ENCODE data around the gene RRP8.

The RRP8 gene

DNA sequence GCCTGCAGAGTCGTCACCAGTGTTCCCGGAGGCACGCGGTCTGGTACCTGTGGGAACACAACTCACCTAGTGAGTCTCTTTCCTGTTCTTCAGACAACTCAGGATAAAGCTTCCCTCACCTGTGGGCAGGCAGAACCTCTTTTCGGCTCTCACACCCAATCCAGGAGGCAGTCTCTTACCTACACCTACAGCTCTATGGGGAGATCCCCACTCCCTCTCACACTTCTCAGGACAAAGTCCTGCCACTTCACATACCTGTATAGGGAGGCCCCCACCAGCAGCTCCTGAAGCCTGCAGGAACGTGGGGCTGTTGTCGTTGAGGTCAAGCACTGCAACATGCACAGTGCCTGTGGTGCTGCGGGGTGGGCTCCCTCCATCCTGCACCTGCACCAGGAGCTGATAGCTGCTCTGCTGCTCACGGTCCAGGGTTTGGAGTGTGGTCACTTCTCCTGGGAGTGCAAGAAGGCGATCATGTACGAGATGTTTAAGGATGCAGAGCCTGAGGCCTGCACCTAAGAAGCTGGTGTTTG, 28.0 kb upstream of the RRP8 start:
- no peaks in the 10 kb centered on the region for H3K27me3 ChIP-seq (ENCODE audit: low read depth, low read length)
- H3K4me1 ChIP-seq (ENCODE audit: control insufficient read depth in 1 of 2, insufficient read depth in 2 of 2, low read length in 2 of 2), result peaks cover 12 to 21% of the 10 kb centered on the region in 2 donors
- peaks cover 25 to 66% of the 10 kb centered on the region in 2 donors for H3K36me3 ChIP-seq (ENCODE audit: control insufficient read depth in 1 of 2, insufficient read depth in 2 of 2, low read length in 2 of 2)
- no peaks in the 10 kb centered on the region for H3K9me3 ChIP-seq (ENCODE audit: control insufficient read depth in 1 of 2, low read length in 2 of 2)
- H3K27ac ChIP-seq (ENCODE audit: low read length), result no peak overlapping the region
- H3K4me3 ChIP-seq (ENCODE audit: low read depth in 1 of 2, low read length in 2 of 2), result no peak overlapping the region

DNA sequence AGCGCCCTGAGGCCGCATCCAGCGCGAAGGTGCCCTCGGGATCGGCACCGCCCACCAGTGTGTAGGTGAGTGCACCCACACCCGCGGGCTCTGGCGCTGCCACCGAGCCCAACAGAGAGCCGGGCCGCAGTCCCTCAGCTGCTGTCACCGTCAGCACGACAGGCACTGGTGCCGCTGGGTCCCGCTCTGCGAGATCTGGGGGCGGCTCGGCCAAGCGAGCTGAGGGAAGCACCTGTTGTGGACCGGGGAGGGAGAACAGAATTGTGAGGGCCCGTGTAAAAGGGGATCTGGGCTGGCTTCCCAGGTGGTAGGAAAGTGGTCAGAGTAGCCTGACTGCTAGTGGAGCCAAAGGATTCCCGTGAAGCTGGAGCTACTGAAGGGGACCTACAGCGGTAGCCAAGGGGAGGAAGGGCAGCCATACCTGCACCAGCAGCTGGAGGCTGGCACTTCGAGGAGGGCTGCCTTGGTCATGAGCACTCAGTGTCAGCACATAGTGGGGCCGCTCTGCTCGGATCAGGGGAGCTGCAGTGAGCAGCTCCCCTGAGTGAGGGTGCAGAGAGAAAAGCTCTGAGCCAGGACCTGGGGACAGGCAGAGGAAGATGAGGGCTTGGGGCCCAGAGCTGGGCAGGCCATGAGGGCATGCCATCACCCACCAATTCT, 27.3 kb upstream of the RRP8 start:
- peaks cover 32 to 73% of the 10 kb centered on the region in 2 donors for H3K36me3 ChIP-seq (ENCODE audit: control insufficient read depth in 1 of 2, insufficient read depth in 2 of 2, low read length in 2 of 2)
- H3K4me1 ChIP-seq (ENCODE audit: control insufficient read depth in 1 of 2, insufficient read depth in 2 of 2, low read length in 2 of 2), result peaks cover 11 to 14% of the 10 kb centered on the region in 2 donors
- H3K9me3 ChIP-seq (ENCODE audit: control insufficient read depth in 1 of 2, low read length in 2 of 2), result no peaks in the 10 kb centered on the region
- H3K27ac ChIP-seq (ENCODE audit: low read length), result no peak overlapping the region
- no peaks in the 10 kb centered on the region for H3K27me3 ChIP-seq (ENCODE audit: low read depth, low read length)
- H3K4me3 ChIP-seq (ENCODE audit: low read depth in 1 of 2, low read length in 2 of 2), result no peak overlapping the region

DNA sequence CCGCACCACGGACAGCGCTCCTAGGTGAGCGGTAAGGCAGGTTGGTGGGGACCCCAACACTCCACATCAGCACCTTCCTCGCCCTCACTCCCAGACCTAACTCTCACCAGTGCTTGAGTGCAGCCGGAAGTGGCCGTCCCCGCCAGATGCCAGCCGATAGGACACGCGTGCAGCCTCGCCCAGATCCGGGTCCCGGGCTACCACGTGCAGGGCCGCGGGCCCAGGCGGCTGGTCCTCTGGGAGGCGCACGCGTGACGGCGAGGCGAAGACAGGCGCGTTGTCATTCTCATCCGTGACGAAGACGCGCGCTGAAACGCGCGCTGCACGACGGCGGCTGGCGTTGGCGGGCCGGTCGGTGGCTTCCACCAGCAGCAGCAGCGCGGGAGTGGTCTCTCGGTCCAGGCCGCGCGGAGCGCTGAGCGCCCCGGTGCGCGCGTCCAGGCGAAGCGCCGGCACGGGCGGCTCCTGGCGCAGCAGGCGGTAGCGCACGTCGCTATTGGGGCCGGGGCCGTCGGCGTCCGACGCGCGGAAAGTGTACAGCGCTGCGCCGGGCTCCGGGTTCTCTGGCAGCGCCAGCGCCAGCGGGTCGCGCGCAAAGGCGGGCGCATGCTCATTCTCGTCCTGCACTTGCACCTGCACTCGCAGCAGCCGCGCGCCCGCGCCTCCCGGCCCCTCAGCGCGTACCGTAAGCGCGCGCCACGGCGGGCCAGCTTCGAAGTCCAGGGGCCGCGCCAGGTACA, 26.6 kb upstream of the RRP8 start:
- Histone ChIP-seq H3K27me3 (ENCODE audit: low read depth, low read length) (no peaks in the 10 kb centered on the region), H3K27ac (ENCODE audit: low read length) (no peak overlapping the region), H3K4me1 (ENCODE audit: control insufficient read depth in 1 of 2, insufficient read depth in 2 of 2, low read length in 2 of 2) (peaks cover 4 to 7% of the 10 kb centered on the region in 2 donors), H3K4me3 (ENCODE audit: low read depth in 1 of 2, low read length in 2 of 2) (no peak overlapping the region), H3K36me3 (ENCODE audit: control insufficient read depth in 1 of 2, insufficient read depth in 2 of 2, low read length in 2 of 2) (peaks cover 39 to 80% of the 10 kb centered on the region in 2 donors), H3K9me3 (ENCODE audit: control insufficient read depth in 1 of 2, low read length in 2 of 2) (no peaks in the 10 kb centered on the region)

DNA sequence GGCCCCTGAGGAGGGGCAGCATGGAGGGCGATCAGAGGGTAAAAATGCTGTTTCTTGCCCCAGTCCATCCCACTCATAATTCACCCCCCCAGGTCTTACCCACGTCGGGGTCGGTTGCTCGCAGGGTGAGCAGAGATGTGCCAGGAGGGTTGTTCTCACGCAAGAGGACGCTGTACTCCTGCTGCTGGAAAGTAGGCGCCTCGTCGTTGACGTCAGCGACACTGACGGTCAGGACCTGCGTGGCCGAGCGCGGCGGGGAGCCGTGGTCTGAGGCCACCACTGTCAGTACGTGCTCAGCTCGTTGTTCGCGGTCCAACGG, 26.1 kb upstream of the RRP8 start:
- Histone ChIP-seq H3K27ac (ENCODE audit: low read length) (no peak overlapping the region), H3K4me1 (ENCODE audit: control insufficient read depth in 1 of 2, insufficient read depth in 2 of 2, low read length in 2 of 2) (peaks cover 0 to 2% of the 10 kb centered on the region in 2 donors), H3K27me3 (ENCODE audit: low read depth, low read length) (no peaks in the 10 kb centered on the region), H3K4me3 (ENCODE audit: low read depth in 1 of 2, low read length in 2 of 2) (no peak overlapping the region), H3K9me3 (ENCODE audit: control insufficient read depth in 1 of 2, low read length in 2 of 2) (no peaks in the 10 kb centered on the region), H3K36me3 (ENCODE audit: control insufficient read depth in 1 of 2, insufficient read depth in 2 of 2, low read length in 2 of 2) (peaks cover 44 to 85% of the 10 kb centered on the region in 2 donors)

DNA sequence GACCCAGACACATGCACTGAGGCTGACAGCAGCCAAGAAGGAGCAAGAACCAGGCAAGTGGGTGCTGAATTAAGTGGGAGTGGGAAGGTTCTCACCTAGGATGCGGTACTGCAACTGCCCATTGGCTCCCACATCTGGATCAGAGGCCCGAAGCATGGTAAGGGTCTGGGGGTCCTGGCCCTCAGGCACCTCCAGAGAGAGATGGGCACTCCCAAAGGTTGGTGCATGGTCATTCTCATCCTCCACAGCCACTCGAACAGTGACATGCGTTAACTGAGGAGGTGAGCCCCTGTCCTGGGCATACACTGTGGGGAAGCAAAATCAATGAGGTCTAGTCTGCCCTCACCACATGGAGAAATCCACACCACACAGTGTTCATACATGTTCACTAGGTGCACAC, 25.1 kb upstream of the RRP8 start:
- Histone ChIP-seq H3K9me3 (ENCODE audit: control insufficient read depth in 1 of 2, low read length in 2 of 2) (no peaks in the 10 kb centered on the region), H3K27me3 (ENCODE audit: low read depth, low read length) (no peaks in the 10 kb centered on the region), H3K27ac (ENCODE audit: low read length) (no peak overlapping the region), H3K36me3 (ENCODE audit: control insufficient read depth in 1 of 2, insufficient read depth in 2 of 2, low read length in 2 of 2) (peaks cover 47 to 88% of the 10 kb centered on the region in 2 donors), H3K4me3 (ENCODE audit: low read depth in 1 of 2, low read length in 2 of 2) (no peak overlapping the region), H3K4me1 (ENCODE audit: control insufficient read depth in 1 of 2, insufficient read depth in 2 of 2, low read length in 2 of 2) (no peaks in the 10 kb centered on the region)

DNA sequence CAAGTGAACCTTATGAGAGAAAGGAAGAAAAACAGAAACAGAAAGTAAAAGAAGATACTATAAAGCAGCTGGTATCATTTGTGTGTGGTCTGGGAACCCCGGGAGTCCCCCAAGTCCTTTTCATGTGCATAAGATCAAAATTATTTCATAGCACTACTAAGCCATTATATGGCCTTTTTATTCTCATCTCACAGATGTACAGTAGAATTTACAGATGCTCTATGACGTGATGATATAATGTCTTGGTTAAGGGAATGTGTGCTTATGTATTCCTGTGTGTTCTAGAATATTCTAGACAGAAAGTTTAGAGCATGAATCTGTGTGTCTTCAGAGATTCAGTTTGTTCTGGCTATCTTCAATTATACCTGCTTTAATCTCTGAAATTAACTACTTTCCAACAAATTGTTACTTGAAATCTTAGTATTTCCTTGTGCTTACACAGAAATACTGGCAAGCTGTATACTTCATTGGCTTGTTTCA, 24.4 kb upstream of the RRP8 start:
- H3K27me3 ChIP-seq (ENCODE audit: low read depth, low read length), result no peaks in the 10 kb centered on the region
- H3K36me3 ChIP-seq (ENCODE audit: control insufficient read depth in 1 of 2, insufficient read depth in 2 of 2, low read length in 2 of 2), result peaks cover 43 to 88% of the 10 kb centered on the region in 2 donors
- H3K27ac ChIP-seq (ENCODE audit: low read length), result no peak overlapping the region
- no peaks in the 10 kb centered on the region for H3K4me1 ChIP-seq (ENCODE audit: control insufficient read depth in 1 of 2, insufficient read depth in 2 of 2, low read length in 2 of 2)
- H3K9me3 ChIP-seq (ENCODE audit: control insufficient read depth in 1 of 2, low read length in 2 of 2), result no peaks in the 10 kb centered on the region
- H3K4me3 ChIP-seq (ENCODE audit: low read depth in 1 of 2, low read length in 2 of 2), result no peak overlapping the region

DNA sequence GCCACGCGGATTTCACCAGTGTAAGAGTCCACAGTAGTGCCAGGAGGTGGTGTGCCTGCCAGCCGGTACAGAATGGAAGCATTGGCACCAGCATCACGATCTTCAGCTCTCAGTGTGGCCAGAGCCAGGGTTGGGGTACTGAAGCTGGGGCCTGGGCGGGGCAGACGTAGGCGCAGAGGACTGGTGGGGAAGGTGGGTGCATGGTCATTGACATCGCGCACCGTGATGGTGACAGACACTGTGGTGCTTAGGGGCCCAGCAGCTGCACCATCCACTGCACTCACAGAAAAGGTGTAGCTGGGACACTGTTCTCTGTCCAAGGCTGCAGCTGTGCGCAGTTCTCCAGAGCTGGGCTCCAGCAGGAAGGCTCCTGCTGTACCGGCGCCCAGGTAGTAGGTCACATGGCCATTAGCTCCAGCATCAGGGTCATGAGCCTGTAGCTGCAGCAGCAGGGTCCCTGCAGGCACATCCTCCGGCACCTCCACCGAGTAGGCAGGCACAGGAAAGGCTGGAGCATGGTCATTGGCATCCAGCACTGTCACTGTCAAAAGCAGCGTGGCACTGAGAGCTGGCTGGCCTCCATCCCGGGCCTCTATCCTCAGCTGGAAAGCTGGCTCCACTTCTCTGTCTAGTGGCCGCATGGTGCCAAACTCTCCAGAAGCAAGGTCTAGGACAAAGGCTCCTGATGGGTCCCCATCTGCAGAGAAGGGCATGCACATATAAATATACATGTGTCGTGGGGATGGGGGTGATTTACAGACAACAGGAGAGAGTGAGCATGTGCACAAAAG, 23.8 kb upstream of the RRP8 start:
- no peak overlapping the region for H3K27ac ChIP-seq (ENCODE audit: low read length)
- peaks cover 40 to 88% of the 10 kb centered on the region in 2 donors for H3K36me3 ChIP-seq (ENCODE audit: control insufficient read depth in 1 of 2, insufficient read depth in 2 of 2, low read length in 2 of 2)

DNA sequence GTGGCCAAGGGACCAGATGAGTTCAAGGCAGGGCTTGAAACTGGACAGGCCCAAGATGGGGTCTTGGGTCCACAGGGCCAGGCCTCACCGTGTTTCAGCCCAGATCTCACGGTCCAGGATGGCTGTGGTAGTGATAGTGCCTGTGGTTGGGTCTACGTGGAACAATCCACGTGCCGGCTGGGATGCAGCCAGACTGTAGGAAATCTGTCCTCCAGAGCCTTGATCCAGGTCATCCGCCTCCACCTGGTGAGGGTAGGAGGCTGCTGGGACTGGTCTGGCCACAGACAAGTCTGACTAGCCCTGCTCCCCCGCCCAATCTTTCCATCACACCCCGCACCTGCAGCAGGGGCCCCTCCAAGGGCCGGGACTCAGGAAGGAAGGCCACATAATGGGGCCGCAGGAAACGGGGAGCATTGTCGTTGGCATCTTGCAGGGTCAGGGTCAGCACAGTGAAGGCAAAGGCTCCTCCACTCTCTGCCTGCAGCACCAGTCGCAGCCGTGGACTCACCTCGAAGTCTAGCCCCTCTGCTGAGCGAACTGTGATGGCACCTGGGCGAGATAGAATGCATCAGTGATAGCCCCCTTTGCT, 22.5 kb upstream of the RRP8 start:
- H3K4me3 ChIP-seq (ENCODE audit: low read depth in 1 of 2, low read length in 2 of 2), result no peak overlapping the region
- H3K9me3 ChIP-seq (ENCODE audit: control insufficient read depth in 1 of 2, low read length in 2 of 2), result no peaks in the 10 kb centered on the region
- H3K4me1 ChIP-seq (ENCODE audit: control insufficient read depth in 1 of 2, insufficient read depth in 2 of 2, low read length in 2 of 2), result no peaks in the 10 kb centered on the region
- peaks cover 36 to 78% of the 10 kb centered on the region in 2 donors for H3K36me3 ChIP-seq (ENCODE audit: control insufficient read depth in 1 of 2, insufficient read depth in 2 of 2, low read length in 2 of 2)
- H3K27me3 ChIP-seq (ENCODE audit: low read depth, low read length), result no peaks in the 10 kb centered on the region
- no peak overlapping the region for H3K27ac ChIP-seq (ENCODE audit: low read length)

More for the DNA sequence above, 23.8 kb upstream of the RRP8 start:
- Histone ChIP-seq H3K4me1 (ENCODE audit: control insufficient read depth in 1 of 2, insufficient read depth in 2 of 2, low read length in 2 of 2) (no peaks in the 10 kb centered on the region), H3K9me3 (ENCODE audit: control insufficient read depth in 1 of 2, low read length in 2 of 2) (no peaks in the 10 kb centered on the region), H3K4me3 (ENCODE audit: low read depth in 1 of 2, low read length in 2 of 2) (no peak overlapping the region), H3K27me3 (ENCODE audit: low read depth, low read length) (no peaks in the 10 kb centered on the region)

DNA sequence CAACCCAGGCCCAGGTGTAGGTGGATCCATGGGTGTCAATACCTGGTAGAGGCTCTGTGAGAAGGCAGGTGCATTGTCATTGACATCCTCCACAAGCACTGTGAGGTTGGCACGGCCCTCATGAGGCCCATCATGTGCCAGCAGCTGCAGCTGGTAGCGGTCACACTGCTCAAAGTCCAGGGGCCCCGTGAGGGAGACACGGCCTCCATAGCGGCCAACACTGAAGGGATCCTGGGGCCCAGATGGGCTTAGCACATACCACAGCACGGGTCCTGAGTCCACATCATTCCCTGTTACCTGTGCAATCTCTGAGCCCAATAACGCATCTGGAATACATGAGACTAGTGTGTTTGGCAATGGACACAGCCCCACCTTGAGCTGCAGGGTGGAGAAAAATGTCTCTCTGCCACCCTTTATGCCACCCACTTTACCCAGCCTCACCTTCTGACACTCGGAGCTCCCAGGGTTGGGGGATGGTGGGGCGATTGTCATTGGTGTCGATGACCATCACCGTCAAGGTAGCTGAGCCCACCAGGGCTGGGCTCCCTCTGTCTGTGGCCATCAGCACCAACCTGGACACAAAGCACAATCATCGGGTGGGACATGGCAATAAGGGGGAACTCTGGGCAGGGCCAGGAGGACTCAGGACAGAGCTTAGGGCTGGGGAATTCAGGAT, 21.9 kb upstream of the RRP8 start:
- no peak overlapping the region for H3K27ac ChIP-seq (ENCODE audit: low read length)
- H3K4me3 ChIP-seq (ENCODE audit: low read depth in 1 of 2, low read length in 2 of 2), result no peak overlapping the region
- no peaks in the 10 kb centered on the region for H3K9me3 ChIP-seq (ENCODE audit: control insufficient read depth in 1 of 2, low read length in 2 of 2)
- no peaks in the 10 kb centered on the region for H3K4me1 ChIP-seq (ENCODE audit: control insufficient read depth in 1 of 2, insufficient read depth in 2 of 2, low read length in 2 of 2)
- no peaks in the 10 kb centered on the region for H3K27me3 ChIP-seq (ENCODE audit: low read depth, low read length)
- H3K36me3 ChIP-seq (ENCODE audit: control insufficient read depth in 1 of 2, insufficient read depth in 2 of 2, low read length in 2 of 2), result peaks cover 35 to 72% of the 10 kb centered on the region in 2 donors

DNA sequence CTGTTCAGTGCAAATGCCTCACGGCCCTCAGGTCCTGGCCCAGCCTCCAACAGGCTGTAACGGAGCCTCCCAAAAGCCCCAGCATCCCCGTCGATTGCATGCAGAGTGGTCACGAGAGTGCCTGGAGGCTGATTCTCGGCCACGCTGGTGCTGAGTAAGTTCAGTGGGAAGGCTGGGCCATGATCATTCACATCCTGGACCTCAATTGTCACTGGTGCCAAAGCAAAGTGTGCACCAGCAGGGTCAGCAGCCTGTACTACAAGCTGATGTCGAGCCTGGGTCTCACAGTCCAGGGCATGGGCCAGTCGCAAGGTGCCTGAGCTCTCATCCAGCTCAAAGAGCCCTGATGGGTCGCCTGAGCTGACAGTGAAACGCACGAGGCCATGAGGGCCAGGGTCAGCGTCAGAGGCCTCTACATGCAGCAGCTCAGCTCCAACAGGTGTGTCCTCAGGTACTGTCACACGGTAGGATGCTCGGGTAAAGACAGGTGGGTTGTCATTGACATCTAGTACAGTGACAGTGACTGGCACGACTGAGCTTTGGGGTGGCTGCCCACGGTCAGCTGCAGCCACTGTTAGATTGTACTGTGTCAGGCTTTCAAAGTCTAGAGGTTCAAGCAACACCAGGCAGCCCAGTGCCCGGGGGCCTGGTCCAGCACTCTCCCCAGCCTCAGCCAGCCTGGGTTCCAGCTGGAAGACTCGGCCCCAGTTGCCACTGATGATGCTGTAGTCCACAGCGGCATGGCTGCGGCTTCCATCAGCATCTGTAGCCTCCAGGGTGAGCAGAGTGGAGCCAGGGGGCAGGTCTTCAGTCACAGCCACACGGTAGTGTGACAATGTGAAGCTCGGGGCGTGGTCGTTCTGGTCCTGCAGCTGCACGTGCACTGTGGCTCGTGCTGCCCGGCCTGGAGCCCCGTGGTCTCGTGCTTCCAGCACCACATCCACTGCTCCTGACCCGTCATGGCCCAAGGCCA, 20.3 kb upstream of the RRP8 start:
- no peak overlapping the region for H3K4me3 ChIP-seq (ENCODE audit: low read depth in 1 of 2, low read length in 2 of 2)
- peaks cover 35 to 57% of the 10 kb centered on the region in 2 donors for H3K36me3 ChIP-seq (ENCODE audit: control insufficient read depth in 1 of 2, insufficient read depth in 2 of 2, low read length in 2 of 2)
- H3K4me1 ChIP-seq (ENCODE audit: control insufficient read depth in 1 of 2, insufficient read depth in 2 of 2, low read length in 2 of 2), result peaks cover under 1 to 5% of the 10 kb centered on the region in 2 donors
- H3K27me3 ChIP-seq (ENCODE audit: low read depth, low read length), result no peaks in the 10 kb centered on the region
- no peaks in the 10 kb centered on the region for H3K9me3 ChIP-seq (ENCODE audit: control insufficient read depth in 1 of 2, low read length in 2 of 2)
- H3K27ac ChIP-seq (ENCODE audit: low read length), result no peak overlapping the region

Measured in muscle layer of duodenum (tissue), 2 donors.